Panc1 (cell line): Measurements from ENCODE around the gene ZCRB1.

Experiments used
- CTCF ChIP-seq: fragments of 450-650 bp; IDR thresholded peaks from 2 replicates; pipeline ENCODE4 v1.5.1; 2017; ENCODE audit warnings: mild to moderate bottlenecking
- POLR2AphosphoS5 ChIP-seq: IDR thresholded peaks from 2 replicates; pipeline ENCODE4 v1.6.1; 2012; ENCODE audit warnings: mild to moderate bottlenecking, low read depth, low read length, moderate library complexity

GRCh38 chr12:42299392-42300308 is 26.2 kb downstream of the ZCRB1 start:
- TF ChIP-seq CTCF, result no peak
- TF ChIP-seq POLR2AphosphoS5, result no peak
